AG09309 (cell line): ENCODE measurements around the gene CFHR3.
"Not testable (repeated sequence)": the region's sequence is repeated elsewhere in the genome, so short reads cannot be mapped to it uniquely, and the experiment has no call there.

Experiments used
- DNase-seq: peaks from one replicate; pipeline ENCODE4 v3.0.0-alpha.2; 2010; ENCODE audit warnings: low read depth
- H3K4me3 ChIP-seq: 2 replicates; pipeline ENCODE4 v1.5.1; 2011; ENCODE audit warnings: mild to moderate bottlenecking, low read depth, low read length, moderate library complexity; ENCODE audit not compliant: control insufficient read depth
- CTCF ChIP-seq: IDR thresholded peaks from 2 replicates; pipeline ENCODE4 v1.5.1; 2011; ENCODE audit warnings: mild to moderate bottlenecking, low read depth, low read length, inconsistent platforms; ENCODE audit not compliant: insufficient read depth, control insufficient read depth; ENCODE audit errors: missing control alignments

CFHR3 gene

DNA sequence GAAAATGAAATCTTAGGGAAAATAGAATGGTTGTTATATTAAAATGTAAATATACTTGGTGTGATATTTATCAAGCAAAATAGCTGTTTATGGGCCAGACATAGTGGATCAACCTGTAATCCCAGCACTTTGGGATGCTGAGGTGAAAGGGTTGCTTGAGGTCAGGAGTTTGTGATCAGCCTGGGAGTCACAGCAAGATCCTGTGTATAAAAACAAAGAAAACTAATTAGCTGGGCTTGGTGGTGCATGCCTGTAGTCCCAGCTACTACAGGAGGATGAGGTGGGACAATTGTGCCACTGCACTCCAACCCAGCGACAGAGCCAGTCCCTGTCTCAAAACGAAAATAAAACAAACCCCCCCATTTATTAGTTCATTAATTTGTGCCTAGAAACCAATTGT, 23.3 kb downstream of the CFHR3 start:
- TF ChIP-seq CTCF, result no peak
- no peak for DNase-seq

GRCh38 chr1:196801920-196802319, 27.3 kb downstream of the CFHR3 start:
- not testable (repeated sequence) for H3K4me3 ChIP-seq, DNase-seq

More for the DNA sequence above, 23.3 kb downstream of the CFHR3 start:
- no peak overlapping the region for H3K4me3 ChIP-seq

DNA sequence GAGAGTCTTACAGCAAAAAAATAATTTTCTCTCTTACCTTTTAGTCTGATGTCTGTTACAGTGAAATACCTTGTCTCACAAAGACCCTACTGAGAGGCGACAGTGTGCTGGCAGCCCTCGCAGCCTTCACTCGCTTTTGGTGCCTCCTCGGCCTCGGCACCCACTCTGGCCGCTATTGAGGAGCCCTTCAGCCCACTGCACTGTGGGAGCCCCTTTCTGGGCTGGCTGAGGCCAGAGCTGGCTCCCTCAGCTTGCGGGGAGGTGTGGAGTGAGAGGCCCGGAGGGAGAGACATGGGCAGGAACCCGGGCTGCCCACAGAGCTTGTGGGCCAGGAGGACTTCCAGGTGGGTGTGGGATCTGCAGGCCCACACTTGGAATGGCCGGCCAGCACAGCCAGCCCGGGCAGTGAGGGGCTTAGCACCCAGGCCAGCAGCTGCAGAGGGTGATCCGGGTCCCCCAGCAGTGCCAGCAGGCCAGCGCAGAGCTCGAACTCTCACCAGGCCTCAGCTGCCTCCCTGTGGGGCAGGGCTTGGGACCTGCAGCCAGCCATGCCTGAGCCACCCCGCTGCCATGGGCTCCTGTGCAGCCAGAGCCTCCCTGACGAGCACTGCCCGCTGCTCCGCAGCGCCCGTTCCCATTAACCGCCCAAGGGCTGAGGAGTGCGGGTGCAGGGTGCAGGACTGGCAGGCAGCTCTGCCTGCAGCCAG, 34.0 kb downstream of the CFHR3 start:
- TF ChIP-seq CTCF, result no peak
- no peak overlapping the region for H3K4me3 ChIP-seq
- no peak for DNase-seq

GRCh38 chr1:196817442-196817841, 42.8 kb downstream of the CFHR3 start:
- not testable (repeated sequence) for DNase-seq, H3K4me3 ChIP-seq

DNA sequence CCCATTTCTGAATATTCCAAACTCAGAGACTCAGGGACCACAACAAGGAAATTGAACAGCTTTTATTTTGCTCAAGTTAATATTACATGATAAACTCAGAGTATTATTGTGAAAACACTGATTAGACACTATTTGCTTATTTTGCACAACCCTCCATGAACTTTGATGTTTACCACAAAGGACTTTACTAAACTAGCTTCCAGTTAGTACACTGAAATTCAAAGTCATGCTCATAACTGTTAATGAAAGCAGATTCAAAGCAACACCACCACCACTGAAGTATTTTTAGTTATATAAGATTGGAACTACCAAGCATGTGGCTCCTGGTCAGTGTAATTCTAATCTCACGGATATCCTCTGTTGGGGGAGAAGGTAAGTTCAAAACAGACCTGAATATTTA, 44.9 kb downstream of the CFHR3 start, which contains the start of gene CFHR1:
CFHR1 (plus strand) TSS at position 201 of the 400 bp plus-strand sequence; CDS start at position 315, 114 bp downstream.
- DNase-seq, H3K4me3 ChIP-seq: not testable (repeated sequence)

- H3K4me3 ChIP-seq, result not testable (repeated sequence)
- DNase-seq, result peak; percentile 50
- TF ChIP-seq CTCF, result peak; percentile 35
These were observed 53.2 kb downstream of the CFHR3 start for GRCh38 chr1:196827860-196828259.
